Stimulated activated CD8-positive, alpha-beta memory T cell treated with anti-CD3 and anti-CD28 coated beads, Interleukin-15, amount 100 ng/mL, for 48 hours (primary cell): ENCODE data around the gene BLACAT1.

ENCODE experiments used
- DNase-seq, 2 donors: peaks; one replicate each; pipeline ENCODE4 v3.0.0-alpha.2; 2020; ENCODE audit warnings: low read depth in 2 of 2

Gene BLACAT1

DNA sequence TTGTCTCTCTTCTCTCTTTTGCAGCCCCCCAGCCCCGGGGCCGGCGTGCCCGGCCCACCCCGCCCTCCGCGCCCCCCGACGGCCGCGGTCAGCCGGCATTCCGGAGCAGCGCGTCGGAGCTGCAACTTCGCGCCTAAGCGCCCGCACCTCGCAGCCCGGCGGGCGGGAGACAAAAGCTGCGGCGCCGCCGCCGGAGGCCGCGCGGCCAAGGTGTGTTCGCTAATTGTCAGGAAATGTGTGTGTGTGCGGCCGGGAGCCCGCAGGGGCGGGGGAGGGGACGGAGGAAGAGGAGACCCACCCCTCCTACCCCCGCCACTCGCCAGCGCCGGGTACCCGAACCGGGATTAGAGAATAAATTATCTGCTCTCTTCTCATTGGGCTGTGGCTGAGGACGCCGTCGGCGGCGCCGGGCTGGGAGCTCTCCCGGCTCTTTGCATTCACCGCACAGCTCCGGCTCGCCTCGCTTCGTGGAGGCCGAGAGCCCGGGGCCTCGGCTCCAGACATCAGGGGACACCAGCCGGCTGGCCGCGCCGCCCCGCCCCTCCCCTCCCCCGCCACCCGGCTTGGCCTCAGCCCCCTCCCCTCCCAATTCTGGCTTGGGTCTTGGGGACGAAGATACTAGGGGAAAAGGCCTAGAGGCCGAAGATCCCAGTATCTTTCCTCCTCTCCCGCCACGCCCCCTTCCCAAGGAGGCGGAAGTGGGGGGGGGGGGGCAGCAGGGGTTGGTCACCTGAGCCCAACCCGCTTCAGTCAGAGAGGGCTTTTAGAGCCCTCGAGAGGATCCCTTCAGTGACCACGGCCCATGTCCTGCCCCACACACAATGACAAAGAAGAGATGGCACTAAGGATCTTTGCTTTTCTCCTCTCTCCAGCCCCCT lies 1.3 kb upstream of the BLACAT1 start:
- DNase-seq: no peak

DNA sequence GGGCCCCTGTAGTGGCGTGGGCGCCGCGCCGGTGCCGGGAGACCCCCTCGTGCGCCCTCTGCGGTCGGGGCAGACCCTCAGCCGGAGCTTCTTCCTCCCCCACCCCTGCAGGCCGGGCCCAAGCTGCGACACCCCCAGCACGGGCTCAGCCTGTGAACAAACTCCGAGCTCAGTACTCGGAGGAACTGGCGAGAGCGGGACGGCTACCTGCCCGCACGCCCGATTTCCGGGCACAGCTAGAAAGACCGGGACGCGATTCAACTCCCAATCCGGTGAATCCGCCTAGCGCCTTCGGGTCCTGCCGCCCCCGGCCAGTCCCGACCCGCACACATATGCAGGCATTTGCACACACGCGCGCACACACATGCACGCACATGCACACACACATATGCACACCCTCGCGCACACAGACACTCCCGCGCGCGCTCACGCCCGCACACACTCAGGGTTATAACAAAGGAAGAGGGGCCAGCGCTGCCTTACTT lies 580 bp upstream of the BLACAT1 start:
- DNase-seq: no peak

DNA sequence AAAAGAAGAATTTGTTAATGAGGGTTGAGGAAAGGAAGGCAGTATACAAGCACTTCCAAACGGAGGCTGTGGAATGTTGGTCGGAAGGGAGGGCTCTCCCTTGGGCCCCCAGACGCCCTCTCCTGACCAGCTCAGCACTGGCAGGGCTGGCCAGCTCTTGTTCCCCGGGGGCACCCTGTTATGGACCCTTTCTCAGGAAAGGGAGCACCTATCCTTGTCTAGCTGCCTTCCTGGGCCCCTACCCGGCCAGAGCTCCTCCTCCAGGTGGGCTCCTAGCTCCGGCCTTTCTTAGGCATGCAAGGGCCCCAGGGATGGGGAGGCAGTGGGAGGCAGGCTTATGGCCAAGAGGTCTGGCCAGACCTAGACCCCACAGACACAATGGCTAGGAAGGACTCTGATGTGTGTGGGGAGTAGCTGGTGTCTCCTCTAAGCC lies 926 bp downstream of the BLACAT1 start:
- no peak for DNase-seq

DNA sequence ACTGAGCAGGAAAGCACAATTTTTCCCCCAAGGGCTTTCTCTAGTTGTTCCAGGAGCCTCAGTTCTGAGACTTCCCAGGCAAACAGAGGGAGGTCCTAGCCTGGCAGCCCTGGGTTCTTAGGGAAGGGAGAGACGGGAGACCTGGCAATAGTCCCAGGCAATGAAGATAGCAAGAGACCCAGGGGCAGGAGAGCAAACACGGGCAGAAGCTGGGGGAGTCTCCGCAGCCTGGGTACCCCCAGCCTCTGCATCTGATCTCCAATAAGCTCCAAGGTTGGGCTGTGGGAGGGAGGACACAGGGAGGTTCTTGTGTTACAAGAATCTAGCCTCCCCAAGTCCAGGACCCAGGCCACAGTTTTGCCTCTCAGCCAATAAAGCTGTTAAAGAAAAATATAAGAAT lies 2.4 kb downstream of the BLACAT1 start:
- no peak for DNase-seq

DNA sequence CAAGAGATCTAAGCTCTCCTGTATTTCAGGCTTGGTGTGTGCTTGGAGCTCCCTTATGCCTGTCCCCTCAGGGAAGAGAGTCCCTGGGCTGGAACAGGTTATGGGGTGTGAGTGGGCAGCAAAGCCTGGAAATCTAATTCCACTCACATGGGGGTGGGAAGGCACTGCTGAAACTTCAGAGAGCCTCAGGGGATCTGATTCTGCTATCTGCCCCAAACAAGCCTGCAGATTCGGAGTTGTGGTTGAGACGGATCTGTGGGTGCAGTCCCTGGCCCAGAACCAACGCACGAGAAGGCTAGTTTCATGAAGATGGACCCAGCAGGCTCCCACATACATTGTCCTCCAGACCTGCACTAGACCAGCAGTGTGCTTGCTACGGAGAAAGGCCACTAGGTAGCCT lies 2.9 kb downstream of the BLACAT1 start:
- DNase-seq: no peak

DNA sequence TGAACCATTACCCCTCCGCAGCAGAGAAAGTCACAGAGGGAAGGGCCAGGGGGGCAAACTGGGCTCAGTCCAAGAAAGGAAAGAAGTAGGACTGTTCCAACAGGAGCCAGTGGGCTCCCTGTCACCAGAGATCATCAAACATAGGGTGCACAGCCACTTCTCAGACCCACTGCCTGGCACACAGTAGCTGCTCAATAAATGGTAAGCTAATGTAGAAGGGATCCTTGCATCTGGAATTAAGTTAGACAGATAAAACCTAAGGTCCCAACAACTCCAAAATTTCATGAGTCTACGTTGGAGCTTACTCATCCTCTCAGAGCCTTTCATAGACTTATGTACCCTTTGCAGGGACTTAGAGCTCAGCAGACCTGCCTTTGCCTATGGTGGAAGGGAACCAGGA lies 3.5 kb downstream of the BLACAT1 start:
- DNase-seq: no peak

DNA sequence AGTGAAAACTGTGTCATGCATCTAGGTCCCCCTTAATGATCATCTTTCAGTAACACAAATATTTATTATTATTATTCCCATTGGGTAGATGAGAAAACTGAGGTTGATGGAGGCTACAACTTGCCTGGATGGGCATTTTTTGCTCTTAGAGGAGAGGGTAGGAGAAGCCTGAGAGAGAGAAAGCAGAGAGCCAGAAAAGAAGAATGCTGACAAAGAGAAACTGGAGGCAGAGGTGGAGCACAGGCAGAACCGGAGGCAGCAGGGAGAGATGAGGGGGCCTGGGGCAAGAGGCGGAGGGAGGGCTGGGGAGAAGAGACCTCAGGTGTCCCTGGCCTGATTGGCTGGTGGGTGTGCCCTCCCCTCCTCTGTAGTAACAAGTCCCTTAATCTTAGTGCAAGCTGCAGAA lies 4.1 kb downstream of the BLACAT1 start:
- no peak for DNase-seq

DNA sequence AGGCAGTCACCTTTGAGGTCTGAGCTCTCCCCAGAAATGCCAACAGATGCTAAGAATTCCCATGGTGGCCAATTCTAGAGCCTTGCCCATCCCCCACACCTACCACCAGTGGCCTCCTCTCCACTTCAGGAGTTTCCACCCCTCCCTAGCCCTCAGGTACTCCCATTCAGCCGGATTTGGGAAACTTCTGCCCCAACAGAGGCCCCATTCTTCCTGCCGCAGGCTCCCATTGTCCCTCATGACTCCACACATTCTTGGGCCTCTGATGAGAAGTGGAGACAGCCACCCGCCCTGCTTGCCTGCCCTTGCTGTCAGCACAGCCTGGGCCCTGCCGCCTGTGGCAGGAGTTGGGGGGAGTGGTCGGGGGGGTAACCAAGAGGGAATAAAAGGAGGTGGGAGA lies 4.6 kb downstream of the BLACAT1 start:
- no peak for DNase-seq

DNA sequence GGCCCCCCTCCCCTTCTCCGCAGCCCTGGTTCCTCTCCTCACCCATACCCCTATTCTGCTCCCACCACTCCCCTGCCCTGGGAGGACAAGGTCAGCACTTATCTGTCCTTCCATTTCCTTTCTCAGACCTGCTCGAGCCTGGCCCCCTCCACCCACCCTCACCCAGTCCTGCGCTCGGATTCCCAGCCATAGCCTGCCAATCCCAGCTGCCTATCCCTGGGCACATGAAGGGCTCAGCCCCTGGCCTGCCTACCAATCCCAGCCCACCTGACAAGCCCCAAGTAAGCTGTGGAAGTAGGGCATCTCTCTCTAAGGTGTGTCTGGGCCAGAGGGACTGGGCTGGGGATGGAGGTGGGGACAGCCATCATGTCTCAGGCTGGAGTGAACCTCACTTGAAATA lies 5.4 kb downstream of the BLACAT1 start:
- DNase-seq: no peak

DNA sequence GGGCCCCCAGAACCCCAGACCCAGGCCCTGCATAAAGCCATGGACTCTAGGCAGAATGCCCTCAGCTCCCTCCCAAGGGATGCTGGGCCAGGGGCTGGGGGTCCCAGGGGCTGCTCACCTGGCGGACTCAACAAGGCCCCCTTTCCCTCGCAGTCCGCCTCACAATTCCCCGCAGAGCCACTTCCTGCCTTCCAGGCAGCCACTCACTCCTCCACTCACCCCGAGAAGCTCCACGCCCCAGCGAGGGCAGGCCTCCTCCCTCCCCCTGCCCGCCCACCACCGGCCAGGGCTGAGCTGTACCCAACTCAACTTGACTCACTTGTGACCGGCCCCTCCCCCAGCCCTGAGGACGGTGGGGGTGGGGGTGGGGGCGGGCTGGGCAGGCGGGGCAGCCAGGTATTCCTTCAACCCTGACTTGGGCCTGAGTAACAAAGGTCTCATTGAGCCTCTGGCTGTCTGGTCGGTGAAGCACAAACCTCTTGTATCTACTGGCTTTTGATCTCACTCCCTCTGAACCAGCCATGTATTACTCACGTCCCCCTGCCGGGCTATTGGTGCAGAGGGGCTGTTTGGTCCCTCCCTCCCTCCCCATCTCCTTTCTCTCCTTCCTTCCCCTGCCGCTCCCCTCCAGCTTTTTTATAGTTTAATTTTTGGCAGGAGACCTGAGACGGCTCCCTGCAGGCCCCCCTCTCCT lies 5.9 kb downstream of the BLACAT1 start:
- peak; percentile 49 to 57 for DNase-seq

DNA sequence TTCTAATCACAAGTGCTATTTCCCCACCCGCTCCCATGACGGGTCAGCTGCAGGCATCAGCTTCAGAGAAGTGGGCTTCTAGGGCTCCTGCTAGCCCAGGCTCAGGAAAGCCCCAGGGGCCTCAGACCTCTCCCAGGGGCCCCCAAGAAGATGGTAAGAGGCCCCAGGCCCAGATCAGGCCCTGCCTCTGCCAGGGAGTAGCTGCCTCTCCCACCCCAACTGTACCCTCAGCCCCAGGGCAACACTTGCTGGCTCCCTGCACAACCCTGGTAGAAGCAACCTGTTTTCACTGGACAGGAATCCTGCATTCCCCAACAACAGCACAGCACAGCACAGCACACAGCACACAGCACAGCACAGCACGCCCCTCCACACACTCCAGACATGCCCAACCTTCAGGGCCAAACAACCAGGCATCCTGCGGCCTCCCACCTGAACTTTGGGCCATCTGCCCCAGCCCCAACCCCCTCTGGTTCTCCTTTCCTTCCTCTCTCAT lies 6.5 kb downstream of the BLACAT1 start:
- no peak for DNase-seq

DNA sequence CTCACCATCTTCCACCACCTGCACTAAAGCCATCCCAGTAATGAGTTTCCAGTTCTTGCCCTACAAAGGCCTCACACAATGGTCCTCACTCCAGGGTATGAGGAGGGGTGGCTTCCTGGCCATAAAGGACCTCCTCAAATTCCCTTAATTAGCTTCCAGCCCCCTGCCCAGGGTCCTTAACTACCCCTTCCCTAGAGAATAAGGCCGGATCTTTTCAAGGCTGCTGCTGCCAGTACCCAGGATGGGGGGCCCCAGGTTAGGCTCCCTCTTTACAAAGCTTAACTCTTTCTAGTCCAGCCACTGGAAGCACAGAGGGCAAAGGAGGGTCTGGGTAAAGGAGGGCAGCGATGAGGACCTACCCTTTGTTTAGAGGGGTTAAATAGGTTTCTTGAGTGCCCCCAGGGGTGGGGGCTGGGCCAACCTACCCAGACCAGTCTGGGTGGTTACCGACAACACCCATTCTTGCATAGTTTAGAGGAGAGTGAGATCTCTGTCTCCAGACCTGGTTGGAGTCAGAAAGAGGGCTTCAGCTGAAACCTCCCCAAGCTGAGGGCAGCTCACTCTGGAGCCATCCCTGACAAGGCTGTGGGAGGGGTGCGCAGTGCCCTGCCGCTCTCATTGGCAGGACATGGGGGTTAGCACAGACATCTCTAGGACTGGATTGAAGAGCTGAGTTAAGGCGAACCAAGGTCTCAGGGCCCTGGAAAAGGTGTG lies 7.1 kb downstream of the BLACAT1 start:
- no peak for DNase-seq

DNA sequence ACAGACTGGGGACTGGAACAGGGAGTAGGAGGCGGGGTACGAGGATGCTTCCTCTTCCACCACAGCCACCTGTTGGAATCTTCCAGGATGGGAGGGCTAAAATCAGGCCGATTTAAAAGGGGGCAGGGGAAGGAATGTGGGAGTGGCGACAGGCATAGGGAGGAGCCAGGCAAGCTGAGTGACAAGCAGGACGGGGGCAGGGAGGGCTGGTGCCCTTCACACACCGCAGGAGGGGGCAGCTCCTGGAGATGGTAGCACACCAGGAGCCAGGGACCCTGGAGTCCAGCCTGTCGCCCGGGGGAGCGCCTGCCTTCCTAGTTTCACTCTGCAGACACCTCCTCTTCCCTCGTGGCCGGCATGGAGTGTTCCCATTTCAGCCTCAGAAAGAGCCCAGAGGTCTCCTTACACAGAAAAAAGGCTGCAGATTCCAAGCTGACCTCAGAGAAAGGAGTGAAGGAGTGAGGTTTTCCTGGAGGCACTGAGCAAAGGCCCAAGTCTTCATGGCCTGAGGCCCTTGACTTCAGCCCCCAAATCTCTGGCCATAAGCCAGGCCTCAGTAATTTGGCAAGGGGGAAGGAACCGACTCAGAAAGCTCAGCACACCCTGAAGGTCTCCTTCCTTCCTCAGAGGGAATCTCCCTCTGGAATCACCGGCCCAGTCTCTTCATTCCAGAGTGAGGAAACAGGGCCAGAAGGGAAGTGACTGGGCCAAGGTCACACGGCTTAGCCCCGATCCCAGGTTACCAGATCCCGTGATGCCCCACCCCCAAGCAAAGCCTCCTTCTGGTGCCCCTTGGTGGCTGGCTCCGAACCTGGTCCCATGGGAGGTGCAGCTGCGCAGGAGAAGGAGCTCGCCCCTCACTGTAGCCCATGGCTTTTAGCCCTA lies 8.1 kb downstream of the BLACAT1 start:
- no peak for DNase-seq

DNA sequence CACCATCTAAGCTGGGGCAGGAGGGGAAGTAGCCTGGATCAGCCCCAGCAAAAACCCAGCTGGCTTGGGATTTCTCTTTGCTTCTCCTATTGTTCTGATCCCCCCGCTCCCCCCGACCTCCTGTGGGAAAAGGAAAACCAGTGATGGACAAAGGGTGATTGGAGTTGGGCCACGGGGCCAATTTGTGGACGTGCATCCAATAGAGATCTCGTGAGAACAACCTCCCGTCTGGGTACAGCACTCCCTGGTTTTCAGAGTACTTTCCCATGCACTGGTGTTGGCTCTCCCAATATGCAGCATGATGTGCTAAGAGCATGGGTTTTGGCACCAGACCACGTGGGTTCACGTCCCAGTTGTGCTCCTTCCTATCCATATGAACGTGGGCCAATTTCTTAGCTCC lies 9.0 kb downstream of the BLACAT1 start:
- no peak for DNase-seq

DNA sequence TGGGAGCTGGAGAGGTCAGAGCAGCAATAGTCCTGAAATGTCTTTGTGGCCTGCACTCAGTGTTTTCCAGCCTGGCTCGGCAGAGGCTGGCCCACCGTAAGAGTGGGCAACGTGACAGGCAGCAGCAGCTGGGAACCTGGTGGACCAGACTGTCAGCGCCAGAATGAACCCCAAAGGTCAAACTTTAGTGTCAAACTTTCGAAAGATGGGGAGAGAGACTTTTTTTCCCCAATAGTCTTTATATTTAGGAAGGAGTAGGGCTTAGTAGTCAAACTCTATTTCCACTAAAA lies 10.3 kb downstream of the BLACAT1 start:
- DNase-seq: no peak

DNA sequence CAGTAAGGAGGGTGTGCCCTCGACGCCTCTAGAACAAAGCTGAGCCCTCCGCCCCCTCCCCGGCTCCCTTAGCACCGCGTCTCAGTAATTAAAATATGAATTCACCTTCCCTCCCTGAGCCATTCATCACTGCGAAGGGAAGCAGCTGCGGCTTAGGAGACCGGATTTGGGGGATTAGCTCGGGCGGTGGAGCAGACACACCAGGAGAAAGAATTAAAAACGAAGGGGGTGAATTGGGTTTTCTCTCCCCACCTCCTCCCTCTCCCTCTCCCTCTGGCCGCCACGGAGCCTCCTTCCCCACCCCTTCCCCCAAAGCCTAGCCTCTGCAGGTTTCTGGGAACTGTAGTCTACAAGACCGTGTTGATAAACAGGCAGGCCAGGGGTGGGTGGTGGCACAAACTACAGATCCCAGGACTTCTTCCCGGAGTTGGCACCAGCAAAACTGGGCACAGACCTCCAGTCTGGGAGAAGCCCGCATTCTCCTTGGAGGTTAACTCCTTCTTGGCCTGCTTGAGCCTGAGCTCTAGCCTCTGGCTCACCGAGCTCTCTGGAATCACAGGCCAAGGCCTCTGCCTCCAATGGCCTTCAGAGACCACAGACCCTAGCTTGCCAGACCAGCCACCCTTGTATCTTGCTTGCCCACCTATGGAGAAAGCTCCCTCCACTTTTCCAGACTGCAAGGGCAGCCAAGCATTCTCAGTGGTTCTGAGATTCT lies 10.8 kb downstream of the BLACAT1 start:
- DNase-seq: no peak

DNA sequence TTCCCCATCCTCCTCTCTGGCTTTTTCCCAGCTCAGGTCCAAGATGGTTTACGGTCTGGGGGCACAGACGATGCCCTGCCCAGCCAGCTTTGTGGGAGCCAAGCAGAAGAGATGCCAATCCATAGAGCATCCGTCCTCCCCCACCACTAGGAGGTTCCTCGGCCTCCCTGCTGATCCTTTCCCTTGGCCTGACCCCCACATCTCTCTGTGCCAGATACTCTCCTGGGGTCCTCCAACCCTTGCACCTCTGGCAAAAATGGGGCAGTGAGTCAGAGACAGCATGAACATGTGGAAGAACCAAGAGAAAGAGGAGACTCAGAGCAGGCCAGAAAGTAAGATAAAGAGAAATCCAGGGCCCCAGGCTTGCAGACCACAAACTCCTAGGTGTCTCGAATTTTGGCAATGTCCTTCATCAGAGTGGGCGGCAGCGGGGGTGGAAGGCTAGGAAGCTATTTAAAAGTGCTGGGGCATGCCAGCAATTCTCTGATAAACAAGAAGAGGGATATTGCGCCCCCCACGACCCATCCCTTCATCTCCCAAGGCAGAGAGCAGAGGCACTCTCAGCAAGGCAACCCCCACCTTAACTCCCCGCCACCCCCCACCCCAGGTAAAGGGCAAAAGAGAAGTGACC lies 11.4 kb downstream of the BLACAT1 start:
- DNase-seq: no peak

DNA sequence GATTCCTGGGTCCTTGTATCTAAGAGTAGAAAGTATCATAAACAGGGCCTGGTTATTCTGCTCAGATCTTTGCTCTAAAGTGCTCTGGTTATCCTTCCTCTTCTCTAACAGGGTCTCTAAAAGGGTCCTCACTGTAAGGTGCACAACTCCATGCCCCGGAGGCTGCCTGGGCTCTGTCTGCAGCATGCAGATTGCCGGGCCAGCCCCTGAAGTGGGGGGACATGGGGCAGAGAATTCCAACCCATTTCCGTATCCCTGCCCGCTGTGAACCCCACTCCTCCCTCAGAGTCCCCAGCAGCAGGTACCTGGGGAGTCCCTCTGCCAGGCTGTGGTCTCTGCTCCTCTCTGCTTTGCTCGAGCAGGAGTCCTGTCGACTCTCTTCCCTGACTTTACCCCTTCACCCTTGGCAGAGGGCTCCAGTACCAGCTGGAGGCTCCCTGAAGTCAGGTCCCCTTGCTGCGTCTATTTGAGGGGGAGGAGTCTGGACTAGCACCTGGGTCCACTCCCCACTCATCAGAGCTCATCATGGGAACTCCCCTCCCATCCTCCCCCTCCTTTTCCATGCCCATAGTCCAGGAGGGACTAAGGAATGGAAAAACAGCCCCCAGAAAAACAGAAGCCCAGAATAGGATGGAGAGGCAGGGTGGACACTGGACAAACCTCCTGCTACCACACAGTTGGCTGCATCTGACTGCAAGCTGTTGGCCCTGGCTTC lies 12.1 kb downstream of the BLACAT1 start:
- no peak for DNase-seq

DNA sequence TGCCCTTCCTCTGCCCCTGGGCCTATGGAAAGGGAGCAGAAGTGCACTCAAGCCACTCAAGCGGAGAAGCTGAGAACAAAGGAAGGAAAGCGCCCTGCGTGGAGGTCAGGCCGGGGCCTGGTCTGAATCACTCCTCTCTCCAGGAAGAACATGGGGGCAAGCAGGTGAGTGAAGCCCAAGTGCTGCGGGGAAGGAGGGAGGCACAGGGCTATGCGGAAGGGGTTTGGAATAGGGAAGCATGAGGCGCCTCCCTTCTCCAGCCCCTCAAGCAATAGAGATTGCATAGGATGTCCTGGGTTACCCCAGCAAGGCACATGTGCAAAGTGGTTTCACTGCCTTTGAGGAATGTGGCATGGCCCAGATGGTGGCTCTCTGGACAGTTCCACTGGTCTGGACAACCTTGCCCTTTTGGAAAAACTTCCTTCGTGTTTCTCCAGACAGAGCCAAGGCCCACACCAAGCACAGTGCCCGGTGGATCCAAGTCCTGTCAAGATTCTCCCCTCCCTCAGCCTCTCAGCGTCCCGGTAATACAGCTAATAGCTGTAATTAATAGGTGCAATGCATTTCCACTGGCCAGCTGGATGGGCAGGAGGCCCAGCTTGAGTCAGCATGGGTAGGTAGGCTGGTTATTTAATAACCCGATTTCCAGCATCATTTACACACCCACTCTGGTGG lies 13.7 kb downstream of the BLACAT1 start:
- no peak for DNase-seq
